HL-60/S4 treated with phorbol 12-myristate 13-acetate at 8.2 ng/mL for 4 days and 3 days (cell line): ENCODE measurements around the gene GPR42.

ENCODE experiments used
- in situ Hi-C: fragments of 300-500 bp; cut with MboI; formaldehyde crosslinking; loops from 2 replicates; pipeline ENCODE4 v1.15.0; 2022; ENCODE audit warnings: low sequenced_read_pairs

The GPR42 gene

GRCh38 chr19:35370722-35371121 lies at the start of gene GPR42:
GPR42 (plus strand) TSS chr19:35371068; CDS start chr19:35371360, 292 bp downstream.
- in situ Hi-C loops, result no loop called here

GRCh38 chr19:35321291-35321690 lies 49.6 kb upstream of the GPR42 start:
- in situ Hi-C loops, result no loop called here

- in situ Hi-C loops, result no loop called here
Observed at GRCh38 chr19:35322014-35322413, 48.9 kb upstream of the GPR42 start.

- in situ Hi-C loops, result no loop called here
Observed at GRCh38 chr19:35327642-35328041, 43.2 kb upstream of the GPR42 start.

GRCh38 chr19:35328851-35329285 lies 42.0 kb upstream of the GPR42 start, which contains the start of gene CD22:
CD22 (plus strand) TSS chr19:35329187; CDS start chr19:35332041, 2,854 bp downstream.
- in situ Hi-C loops, result no loop called here

GRCh38 chr19:35329323-35329722 lies 41.5 kb upstream of the GPR42 start:
- in situ Hi-C loops, result no loop called here

GRCh38 chr19:35330475-35330874 lies 40.4 kb upstream of the GPR42 start:
- in situ Hi-C loops, result no loop called here

GRCh38 chr19:35331551-35332214 lies 39.2 kb upstream of the GPR42 start:
- in situ Hi-C loops, result no loop called here

GRCh38 chr19:35332817-35333216 lies 38.1 kb upstream of the GPR42 start:
- in situ Hi-C loops, result no loop called here

GRCh38 chr19:35334144-35334753 lies 36.6 kb upstream of the GPR42 start:
- in situ Hi-C loops, result no loop called here

- in situ Hi-C loops, result no loop called here
Observed at GRCh38 chr19:35336166-35336955, 34.5 kb upstream of the GPR42 start.

- in situ Hi-C loops, result no loop called here
Observed at GRCh38 chr19:35337097-35337983, 33.5 kb upstream of the GPR42 start.

GRCh38 chr19:35337984-35338296 lies 32.9 kb upstream of the GPR42 start:
- in situ Hi-C loops, result no loop called here

- in situ Hi-C loops, result no loop called here
Observed at GRCh38 chr19:35340431-35340830, 30.4 kb upstream of the GPR42 start.

GRCh38 chr19:35341006-35341405 lies 29.9 kb upstream of the GPR42 start:
- in situ Hi-C loops, result no loop called here

- in situ Hi-C loops, result no loop called here
Observed at GRCh38 chr19:35341565-35342225, 29.2 kb upstream of the GPR42 start.

- in situ Hi-C loops, result no loop called here
Observed at GRCh38 chr19:35342430-35342829, 28.4 kb upstream of the GPR42 start.

- in situ Hi-C loops, result no loop called here
Observed at GRCh38 chr19:35344511-35345031, 26.3 kb upstream of the GPR42 start.

- in situ Hi-C loops, result no loop called here
Observed at GRCh38 chr19:35345671-35346111, 25.2 kb upstream of the GPR42 start.
